Smooth muscle cell of the brain vasculature (primary cell): ENCODE measurements around the gene NBDY.
A peak's percentile ranks its signal among the peaks of the same experiment; 100 is the strongest.
"Not testable (repeated sequence)": the region's sequence is repeated elsewhere in the genome, so short reads cannot be mapped to it uniquely, and the experiment has no call there.

Experiments
- DNase-seq: peaks from one replicate; pipeline ENCODE4 v3.0.0-alpha.2; 2012; ENCODE audit warnings: low read depth, low spot score

The NBDY gene

GRCh38 chrX:56764153-56764974, 35.3 kb downstream of the NBDY start:
- peak; percentile 47 for DNase-seq

GRCh38 chrX:56764975-56765791, 36.1 kb downstream of the NBDY start:
- DNase-seq = no peak

DNA sequence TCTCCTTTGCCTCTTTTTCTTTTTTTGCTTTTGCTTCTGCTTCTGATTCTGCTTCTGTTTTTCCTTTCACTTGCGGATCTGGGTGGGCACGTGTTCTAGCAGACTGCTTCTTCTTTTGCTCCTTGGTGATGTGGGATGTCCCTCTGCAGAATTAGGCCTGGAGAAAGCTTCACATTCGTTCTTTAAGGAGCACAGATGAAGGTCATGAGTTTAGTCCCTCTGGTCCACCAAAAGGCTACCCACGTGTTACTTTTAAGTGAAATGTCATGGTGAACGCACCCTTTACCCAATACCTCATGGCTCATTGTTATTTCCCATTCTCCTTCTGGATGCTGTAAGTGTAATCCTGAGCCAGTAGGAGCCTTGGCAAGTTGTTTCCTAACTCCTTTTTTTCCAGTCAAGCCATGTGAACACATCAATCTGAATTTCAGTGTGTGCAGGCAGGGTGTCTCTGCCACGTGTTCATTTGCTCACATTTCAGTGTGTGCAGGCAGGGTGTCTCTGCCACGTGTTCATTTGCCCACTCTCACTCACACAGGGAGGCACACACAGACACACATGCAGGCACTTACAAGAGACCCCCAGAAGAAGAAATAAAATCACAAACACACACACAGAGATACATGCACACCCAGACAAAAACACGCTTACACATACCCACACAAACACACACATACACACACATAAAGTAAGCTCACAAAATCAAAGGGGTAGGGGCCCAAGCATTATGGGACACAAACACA, 36.9 kb downstream of the NBDY start:
- no peak for DNase-seq

GRCh38 chrX:56766554-56767347, 37.7 kb downstream of the NBDY start:
- DNase-seq = no peak

DNA sequence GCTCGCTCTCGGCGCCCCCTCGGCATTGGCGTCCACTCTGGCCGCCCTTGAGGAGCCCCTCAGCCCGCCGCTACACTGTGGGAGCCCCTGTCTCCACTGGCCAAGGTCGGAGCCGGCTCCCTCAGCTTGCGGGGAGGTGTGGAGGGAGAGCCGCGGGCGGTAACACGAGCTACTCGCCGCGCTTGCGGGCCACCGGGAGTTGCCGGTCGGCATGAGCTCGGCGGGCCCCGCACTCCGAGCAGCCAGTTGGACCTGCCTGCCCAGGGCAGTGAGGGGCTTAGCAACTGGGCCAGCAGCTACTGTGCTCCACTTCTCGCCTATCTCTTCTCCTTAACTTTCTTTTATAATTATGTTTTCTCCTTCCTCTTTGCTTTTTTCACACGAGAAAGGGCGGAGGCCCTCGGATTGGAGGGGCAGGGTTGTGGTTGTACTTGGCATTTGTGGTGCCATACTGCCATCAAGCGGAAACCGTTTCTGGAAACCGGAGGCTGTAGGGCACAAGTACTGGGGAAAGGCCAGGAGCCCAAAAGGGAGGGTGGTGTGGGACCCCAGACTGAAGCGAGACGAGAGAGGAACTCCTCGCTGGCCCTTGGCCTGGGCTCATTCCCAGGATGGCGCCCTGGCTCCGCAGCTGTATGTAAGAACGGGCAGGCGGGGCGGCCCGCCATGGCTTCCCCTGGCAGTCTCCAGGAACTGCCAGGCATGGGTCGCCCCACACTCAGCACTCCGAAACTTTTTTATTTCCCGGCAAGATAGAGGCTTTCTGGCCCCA, 38.5 kb downstream of the NBDY start:
- DNase-seq = not testable (repeated sequence)

DNA sequence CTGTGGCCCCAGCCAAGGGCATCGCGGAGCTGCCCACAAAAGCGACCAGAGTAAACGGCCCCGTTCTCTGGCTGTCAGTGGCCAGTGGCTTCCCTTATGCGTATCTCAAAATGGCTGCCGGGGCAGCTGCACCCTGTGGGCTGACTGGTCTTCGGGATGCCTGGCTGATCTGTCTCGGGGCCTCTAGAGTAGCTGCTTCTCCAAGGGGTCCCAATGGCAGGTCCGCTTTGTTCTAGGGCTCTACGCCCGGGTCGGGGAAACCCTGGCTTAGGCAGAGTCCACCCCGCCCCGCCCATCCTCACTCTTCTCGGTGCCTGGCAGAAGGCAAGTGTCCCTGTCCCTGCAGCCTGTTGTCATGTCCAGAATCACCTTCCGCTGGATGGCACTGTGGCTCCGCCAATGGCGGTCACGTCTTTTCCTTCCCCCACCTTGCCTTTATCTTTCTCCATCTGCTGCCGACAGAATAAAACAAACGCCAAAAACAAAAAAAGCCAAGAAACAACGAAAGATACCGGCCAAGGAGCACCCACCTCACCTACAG, 39.1 kb downstream of the NBDY start:
- DNase-seq = not testable (repeated sequence)

GRCh38 chrX:56772675-56773521, 43.9 kb downstream of the NBDY start:
- not testable (repeated sequence) for DNase-seq

- not testable (repeated sequence) for DNase-seq
Observed at GRCh38 chrX:56773522-56774060, 44.5 kb downstream of the NBDY start.

GRCh38 chrX:56778099-56778923, 49.3 kb downstream of the NBDY start:
- DNase-seq = not testable (repeated sequence)

DNA sequence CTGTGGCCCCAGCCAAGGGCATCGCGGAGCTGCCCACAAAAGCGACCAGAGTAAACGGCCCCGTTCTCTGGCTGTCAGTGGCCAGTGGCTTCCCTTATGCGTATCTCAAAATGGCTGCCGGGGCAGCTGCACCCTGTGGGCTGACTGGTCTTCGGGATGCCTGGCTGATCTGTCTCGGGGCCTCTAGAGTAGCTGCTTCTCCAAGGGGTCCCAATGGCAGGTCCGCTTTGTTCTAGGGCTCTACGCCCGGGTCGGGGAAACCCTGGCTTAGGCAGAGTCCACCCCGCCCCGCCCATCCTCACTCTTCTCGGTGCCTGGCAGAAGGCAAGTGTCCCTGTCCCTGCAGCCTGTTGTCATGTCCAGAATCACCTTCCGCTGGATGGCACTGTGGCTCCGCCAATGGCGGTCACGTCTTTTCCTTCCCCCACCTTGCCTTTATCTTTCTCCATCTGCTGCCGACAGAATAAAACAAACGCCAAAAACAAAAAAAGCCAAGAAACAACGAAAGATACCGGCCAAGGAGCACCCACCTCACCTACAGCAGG, 50.0 kb downstream of the NBDY start:
- not testable (repeated sequence) for DNase-seq

- not testable (repeated sequence) for DNase-seq
Observed at GRCh38 chrX:56780681-56781649, 51.9 kb downstream of the NBDY start.

GRCh38 chrX:56782352-56782751, 53.3 kb downstream of the NBDY start:
- no peak for DNase-seq

GRCh38 chrX:56782791-56783449, 53.9 kb downstream of the NBDY start:
- DNase-seq = no peak

- no peak for DNase-seq
Observed at GRCh38 chrX:56783450-56783831, 54.4 kb downstream of the NBDY start.

DNA sequence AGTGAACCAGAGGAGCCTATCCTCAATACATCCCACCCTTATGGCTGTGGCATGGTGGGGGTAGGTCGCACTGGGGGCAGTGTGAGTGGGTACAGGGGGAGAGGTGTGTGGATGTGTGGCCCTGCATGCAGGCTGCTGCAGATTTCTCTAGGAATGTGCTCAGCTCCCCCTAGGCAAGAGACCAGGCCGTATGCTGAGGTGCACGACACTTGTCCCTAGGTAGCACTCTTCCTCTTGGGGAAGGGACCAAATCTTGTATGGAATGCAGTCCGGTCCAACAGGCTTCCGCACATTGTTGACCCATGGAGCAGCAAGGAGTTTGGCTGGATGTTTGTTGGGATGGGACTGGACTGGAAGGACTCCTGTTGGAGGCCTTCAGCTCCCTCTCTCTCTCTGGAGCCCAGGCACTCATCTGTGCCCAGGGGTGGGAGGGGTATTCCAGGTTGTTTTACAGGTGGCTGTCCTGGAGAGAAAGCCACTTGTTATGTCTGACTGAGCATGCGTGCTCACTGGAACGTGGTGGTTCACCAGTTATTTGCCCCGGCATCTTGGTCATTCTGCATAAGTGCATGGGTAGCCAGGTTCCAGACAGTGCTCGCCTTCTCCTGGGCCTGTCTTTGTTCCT, 55.1 kb downstream of the NBDY start:
- no peak for DNase-seq

- DNase-seq = no peak
Observed at GRCh38 chrX:56784666-56785065, 55.6 kb downstream of the NBDY start.
